NB4 (cell line): ENCODE measurements around the gene SSC5D.

Experiments
- DNase-seq: peaks from one replicate; pipeline ENCODE4 v3.0.0; 2010; ENCODE audit warnings: low read depth
- H3K4me3 ChIP-seq: one replicate; pipeline ENCODE4 v1.5.1; 2011; ENCODE audit warnings: mild to moderate bottlenecking, low read depth, low read length, moderate library complexity
- CTCF ChIP-seq: IDR thresholded peaks from one replicate; pipeline ENCODE4 v1.5.1; 2012; ENCODE audit warnings: low read depth, low read length
- MAX ChIP-seq: IDR thresholded peaks from 2 replicates; pipeline ENCODE4 v1.6.1; 2011; ENCODE audit warnings: low read depth, low read length
- MYC ChIP-seq: IDR thresholded peaks from 2 replicates; pipeline ENCODE4 v1.6.1; 2011; ENCODE audit warnings: low read depth, low read length
- POLR2A ChIP-seq: IDR thresholded peaks from 2 replicates; pipeline ENCODE4 v1.6.1; 2011; ENCODE audit warnings: mild to moderate bottlenecking; ENCODE audit not compliant: insufficient read length; ENCODE audit errors: extremely low read depth

Gene SSC5D

GRCh38 chr19:55553217-55554182 is 65.3 kb downstream of the SSC5D start:
- no peak for DNase-seq
- H3K4me3 ChIP-seq = no peak overlapping the region
- TF ChIP-seq CTCF (no peak), POLR2A (no peak), MYC (no peak), MAX (no peak)

GRCh38 chr19:55554302-55554701 is 66.1 kb downstream of the SSC5D start:
- no peak for TF ChIP-seq MAX
- no peak for DNase-seq
- no peak overlapping the region for H3K4me3 ChIP-seq

- DNase-seq = no peak
- H3K4me3 ChIP-seq = no peak overlapping the region
- no peak for TF ChIP-seq CTCF
- no peak for TF ChIP-seq POLR2A
- TF ChIP-seq MYC = no peak
- TF ChIP-seq MAX = no peak
These were observed 66.5 kb downstream of the SSC5D start for GRCh38 chr19:55554741-55555152.

GRCh38 chr19:55559684-55560083 is 71.4 kb downstream of the SSC5D start:
- no peak for DNase-seq
- TF ChIP-seq CTCF = no peak
- no peak for TF ChIP-seq POLR2A
- TF ChIP-seq MAX = no peak
- no peak for TF ChIP-seq MYC
- H3K4me3 ChIP-seq = no peak overlapping the region

- TF ChIP-seq CTCF (no peak), MYC (no peak), POLR2A (no peak)
- no peak overlapping the region for H3K4me3 ChIP-seq
- DNase-seq = no peak
These were observed 75.0 kb downstream of the SSC5D start for GRCh38 chr19:55563261-55563690.

- TF ChIP-seq CTCF (no peak), MYC (no peak), MAX (no peak), POLR2A (no peak)
- no peak overlapping the region for H3K4me3 ChIP-seq
- DNase-seq = no peak
These were observed 78.6 kb downstream of the SSC5D start for GRCh38 chr19:55566823-55567222.
